Measurements from ENCODE around the gene KBTBD12. TPM values are rescaled to one million over a fixed set of nuclear protein-coding genes. Genes with fewer than 3 reads are reported as not detected.

KBTBD12 gene
- polyA plus RNA-seq, 1 of the 3 experiments (the other 2 are of a cell fraction) = not detected

DNA sequence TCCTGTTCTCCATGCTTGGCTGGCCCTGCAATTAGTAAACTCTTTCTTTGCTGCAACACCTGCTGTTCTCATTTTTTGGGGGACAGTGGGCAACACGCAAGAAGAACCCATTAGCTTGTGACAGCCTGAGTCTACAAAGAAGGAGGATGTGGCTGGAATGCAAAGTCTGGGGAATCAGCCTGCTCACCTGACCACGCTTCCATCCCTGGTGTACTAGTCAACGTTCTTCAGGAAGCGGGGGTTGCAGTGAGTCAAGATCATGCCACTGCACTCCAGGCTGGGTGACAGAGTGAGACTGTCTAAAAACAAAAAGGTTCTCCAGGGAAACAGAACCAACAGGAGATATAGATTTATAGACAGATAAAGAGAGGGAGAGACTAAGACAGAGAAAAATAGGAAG is 27.7 kb upstream of the KBTBD12 start (continued):
- TF ChIP-seq TEAD4 (IDR thresholded peaks at IDR 0.05; ENCODE audit: borderline replicate concordance, insufficient read depth) = no peak
- TF ChIP-seq, protein P1, sequence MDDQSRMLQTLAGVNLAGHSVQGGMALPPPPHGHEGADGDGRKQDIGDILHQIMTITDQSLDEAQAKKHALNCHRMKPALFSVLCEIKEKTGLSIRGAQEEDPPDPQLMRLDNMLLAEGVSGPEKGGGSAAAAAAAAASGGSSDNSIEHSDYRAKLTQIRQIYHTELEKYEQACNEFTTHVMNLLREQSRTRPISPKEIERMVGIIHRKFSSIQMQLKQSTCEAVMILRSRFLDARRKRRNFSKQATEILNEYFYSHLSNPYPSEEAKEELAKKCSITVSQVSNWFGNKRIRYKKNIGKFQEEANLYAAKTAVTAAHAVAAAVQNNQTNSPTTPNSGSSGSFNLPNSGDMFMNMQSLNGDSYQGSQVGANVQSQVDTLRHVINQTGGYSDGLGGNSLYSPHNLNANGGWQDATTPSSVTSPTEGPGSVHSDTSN (IDR thresholded peaks at IDR 0.05) = no peak

DNA sequence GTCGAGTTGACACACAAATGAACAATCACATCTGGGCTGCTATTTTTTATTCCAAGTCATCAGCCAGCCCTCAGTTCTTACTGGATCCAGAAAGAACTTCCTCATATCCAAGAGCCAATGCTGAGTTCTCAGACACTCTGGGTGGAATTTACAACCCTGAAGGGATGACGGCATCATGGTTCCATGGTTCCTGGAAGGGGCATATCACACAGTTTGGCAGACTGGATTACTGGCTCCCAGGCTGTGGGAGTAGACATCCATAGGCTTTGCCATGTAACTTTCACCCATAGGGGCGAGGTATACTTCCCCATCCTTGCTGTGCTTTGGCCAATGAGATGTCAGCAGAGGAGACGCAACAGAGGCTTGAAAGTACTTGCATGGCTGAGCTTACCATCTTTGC is 26.9 kb upstream of the KBTBD12 start:
- H3K4me2 ChIP-seq = no peak overlapping the region
- H3K4me3 ChIP-seq (ENCODE audit: low read depth in 2 of 2, low read length in 1 of 2) = no peak overlapping the region
- no peaks in the 10 kb centered on the region for H3K9me2 ChIP-seq
- no peaks in the 10 kb centered on the region for H3K9me3 ChIP-seq
- H3K27ac ChIP-seq (ENCODE audit: low read depth in 2 of 2, low read length in 1 of 2) = no peak overlapping the region
- CTCF ChIA-PET = no interaction called here
- no peaks in the 10 kb centered on the region for H4K20me1 ChIP-seq (ENCODE audit: insufficient read depth)
- no peaks in the 10 kb centered on the region for H3K79me2 ChIP-seq (ENCODE audit: insufficient read depth)
- H3K9ac ChIP-seq = no peak overlapping the region
- no peaks in the 10 kb centered on the region; the same call in 1 of the 2 replicates for H3K27me3 ChIP-seq (ENCODE audit: insufficient read depth)
- POLR2A ChIA-PET = no interaction called here
- 30% methylated on average over 3 of the region's 4 CpGs for WGBS (ENCODE audit: low lambda C conversion rate)
- H3K4me1 ChIP-seq (ENCODE audit: control insufficient read depth in 1 of 2, insufficient read depth in 2 of 2, low read depth in 1 of 2, low read length in 1 of 2) = peaks cover 0 to 7% of the 10 kb centered on the region in 2 experiments; a peak in 1 of 4 replicates
- no peak overlapping the region for H2AFZ ChIP-seq (ENCODE audit: low read depth)
- H3K36me3 ChIP-seq (replicated peaks in 1 of 2; ENCODE audit: control insufficient read depth in 1 of 2, insufficient read depth in 2 of 2, low read length in 1 of 2) = no peaks in the 10 kb centered on the region
- no peak for DNase-seq
- H3F3A ChIP-seq (replicated peaks; ENCODE audit: insufficient read depth) = no peaks in the 10 kb centered on the region
- TF ChIP-seq RFX5 (IDR thresholded peaks at IDR 0.05; ENCODE audit: low read length) (no peak), NRF1 (IDR thresholded peaks at IDR 0.05; ENCODE audit: low read depth, low read length) (no peak), RXRA (IDR thresholded peaks at IDR 0.05; ENCODE audit: borderline replicate concordance, low read depth) (no peak)
- TF ChIP-seq, protein P2, sequence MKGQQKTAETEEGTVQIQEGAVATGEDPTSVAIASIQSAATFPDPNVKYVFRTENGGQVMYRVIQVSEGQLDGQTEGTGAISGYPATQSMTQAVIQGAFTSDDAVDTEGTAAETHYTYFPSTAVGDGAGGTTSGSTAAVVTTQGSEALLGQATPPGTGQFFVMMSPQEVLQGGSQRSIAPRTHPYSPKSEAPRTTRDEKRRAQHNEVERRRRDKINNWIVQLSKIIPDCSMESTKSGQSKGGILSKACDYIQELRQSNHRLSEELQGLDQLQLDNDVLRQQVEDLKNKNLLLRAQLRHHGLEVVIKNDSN (IDR thresholded peaks at IDR 0.05; ENCODE audit: borderline replicate concordance, low read depth) = no peak

DNA sequence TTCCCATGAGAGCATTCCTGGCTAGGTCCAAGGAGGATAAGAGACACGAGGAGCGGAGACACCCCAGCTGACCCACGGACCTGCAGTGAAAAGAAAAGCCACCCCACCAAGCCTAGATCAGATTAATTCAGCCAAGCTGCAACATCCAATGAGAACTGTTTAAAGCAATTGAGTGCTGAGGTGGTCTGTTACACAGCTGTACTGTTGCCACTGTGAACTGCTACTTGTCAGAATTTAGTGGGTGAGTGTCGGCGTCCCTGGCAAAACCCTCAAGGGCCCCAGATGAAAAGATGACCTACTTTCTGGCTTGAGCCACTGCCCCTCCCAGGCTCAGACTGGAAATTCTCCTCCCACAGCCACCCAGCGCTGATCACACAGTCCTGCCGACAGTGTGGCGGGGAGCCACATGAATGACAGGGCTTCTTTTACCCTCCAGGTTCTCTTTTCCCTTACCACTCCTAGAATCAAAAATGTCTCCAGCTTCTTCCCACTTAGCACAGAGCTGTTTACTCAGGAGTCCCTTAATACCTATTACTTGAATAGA is 26.4 kb upstream of the KBTBD12 start:
- CTCF ChIA-PET = no interaction called here
- Histone ChIP-seq H3K27ac (ENCODE audit: low read depth in 2 of 2, low read length in 1 of 2) (no peak overlapping the region), H4K20me1 (ENCODE audit: insufficient read depth) (no peaks in the 10 kb centered on the region), H3K4me3 (ENCODE audit: low read depth in 2 of 2, low read length in 1 of 2) (no peak overlapping the region), H3K9me3 (no peaks in the 10 kb centered on the region), H3K4me1 (ENCODE audit: control insufficient read depth in 1 of 2, insufficient read depth in 2 of 2, low read depth in 1 of 2, low read length in 1 of 2) (peaks cover 0 to 7% of the 10 kb centered on the region in 2 experiments; a peak in 1 of 4 replicates), H3K4me2 (no peak overlapping the region), H3K9ac (no peak overlapping the region), H3K36me3 (replicated peaks in 1 of 2; ENCODE audit: control insufficient read depth in 1 of 2, insufficient read depth in 2 of 2, low read length in 1 of 2) (no peaks in the 10 kb centered on the region), H3K27me3 (ENCODE audit: insufficient read depth) (no peaks in the 10 kb centered on the region; the same call in 1 of the 2 replicates), H3K79me2 (ENCODE audit: insufficient read depth) (no peaks in the 10 kb centered on the region), H2AFZ (ENCODE audit: low read depth) (no peak overlapping the region), H3F3A (replicated peaks; ENCODE audit: insufficient read depth) (no peaks in the 10 kb centered on the region), H3K9me2 (no peaks in the 10 kb centered on the region)
- no peak for TF ChIP-seq FOXJ3 (CRISPR knock-in tag; IDR thresholded peaks at IDR 0.05)
- no peak for TF ChIP-seq YY1 (IDR thresholded peaks at IDR 0.05; ENCODE audit: low read depth)
- TF ChIP-seq TEAD4 (IDR thresholded peaks at IDR 0.05; ENCODE audit: borderline replicate concordance, insufficient read depth) = no peak
- TF ChIP-seq ELF1 (IDR thresholded peaks at IDR 0.05) = no peak
- TF ChIP-seq, protein P3, sequence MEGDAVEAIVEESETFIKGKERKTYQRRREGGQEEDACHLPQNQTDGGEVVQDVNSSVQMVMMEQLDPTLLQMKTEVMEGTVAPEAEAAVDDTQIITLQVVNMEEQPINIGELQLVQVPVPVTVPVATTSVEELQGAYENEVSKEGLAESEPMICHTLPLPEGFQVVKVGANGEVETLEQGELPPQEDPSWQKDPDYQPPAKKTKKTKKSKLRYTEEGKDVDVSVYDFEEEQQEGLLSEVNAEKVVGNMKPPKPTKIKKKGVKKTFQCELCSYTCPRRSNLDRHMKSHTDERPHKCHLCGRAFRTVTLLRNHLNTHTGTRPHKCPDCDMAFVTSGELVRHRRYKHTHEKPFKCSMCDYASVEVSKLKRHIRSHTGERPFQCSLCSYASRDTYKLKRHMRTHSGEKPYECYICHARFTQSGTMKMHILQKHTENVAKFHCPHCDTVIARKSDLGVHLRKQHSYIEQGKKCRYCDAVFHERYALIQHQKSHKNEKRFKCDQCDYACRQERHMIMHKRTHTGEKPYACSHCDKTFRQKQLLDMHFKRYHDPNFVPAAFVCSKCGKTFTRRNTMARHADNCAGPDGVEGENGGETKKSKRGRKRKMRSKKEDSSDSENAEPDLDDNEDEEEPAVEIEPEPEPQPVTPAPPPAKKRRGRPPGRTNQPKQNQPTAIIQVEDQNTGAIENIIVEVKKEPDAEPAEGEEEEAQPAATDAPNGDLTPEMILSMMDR (IDR thresholded peaks at IDR 0.05) = no peak
- TF ChIP-seq, protein P4, sequence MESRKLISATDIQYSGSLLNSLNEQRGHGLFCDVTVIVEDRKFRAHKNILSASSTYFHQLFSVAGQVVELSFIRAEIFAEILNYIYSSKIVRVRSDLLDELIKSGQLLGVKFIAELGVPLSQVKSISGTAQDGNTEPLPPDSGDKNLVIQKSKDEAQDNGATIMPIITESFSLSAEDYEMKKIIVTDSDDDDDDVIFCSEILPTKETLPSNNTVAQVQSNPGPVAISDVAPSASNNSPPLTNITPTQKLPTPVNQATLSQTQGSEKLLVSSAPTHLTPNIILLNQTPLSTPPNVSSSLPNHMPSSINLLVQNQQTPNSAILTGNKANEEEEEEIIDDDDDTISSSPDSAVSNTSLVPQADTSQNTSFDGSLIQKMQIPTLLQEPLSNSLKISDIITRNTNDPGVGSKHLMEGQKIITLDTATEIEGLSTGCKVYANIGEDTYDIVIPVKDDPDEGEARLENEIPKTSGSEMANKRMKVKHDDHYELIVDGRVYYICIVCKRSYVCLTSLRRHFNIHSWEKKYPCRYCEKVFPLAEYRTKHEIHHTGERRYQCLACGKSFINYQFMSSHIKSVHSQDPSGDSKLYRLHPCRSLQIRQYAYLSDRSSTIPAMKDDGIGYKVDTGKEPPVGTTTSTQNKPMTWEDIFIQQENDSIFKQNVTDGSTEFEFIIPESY (IDR thresholded peaks at IDR 0.05; ENCODE audit: borderline replicate concordance, low read depth) = no peak
- no peak for TF ChIP-seq CHD2 (IDR thresholded peaks at IDR 0.05; ENCODE audit: low read length, partially characterized antibody)
- TF ChIP-seq, protein P5, sequence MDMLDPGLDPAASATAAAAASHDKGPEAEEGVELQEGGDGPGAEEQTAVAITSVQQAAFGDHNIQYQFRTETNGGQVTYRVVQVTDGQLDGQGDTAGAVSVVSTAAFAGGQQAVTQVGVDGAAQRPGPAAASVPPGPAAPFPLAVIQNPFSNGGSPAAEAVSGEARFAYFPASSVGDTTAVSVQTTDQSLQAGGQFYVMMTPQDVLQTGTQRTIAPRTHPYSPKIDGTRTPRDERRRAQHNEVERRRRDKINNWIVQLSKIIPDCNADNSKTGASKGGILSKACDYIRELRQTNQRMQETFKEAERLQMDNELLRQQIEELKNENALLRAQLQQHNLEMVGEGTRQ (IDR thresholded peaks at IDR 0.05; ENCODE audit: borderline replicate concordance, low read depth, low read length) = no peak
- no peak for TF ChIP-seq GABPA (IDR thresholded peaks at IDR 0.05; ENCODE audit: low read depth)
- TF ChIP-seq RFX5 (IDR thresholded peaks at IDR 0.05; ENCODE audit: low read length) = no peak
- WGBS (ENCODE audit: low lambda C conversion rate) = 52% methylated on average over 7 of the region's 8 CpGs
- peak; percentile 28 for DNase-seq
- POLR2A ChIA-PET = no interaction called here
